ENCODE measurements around the gene AKR1C8.

GRCh38 chr10:5216801-5217200 is 31.9 kb upstream of the AKR1C8 start:
- TF ChIP-seq CTCF (IDR thresholded peaks at IDR 0.05; ENCODE audit: insufficient read depth, low read depth, low read length) (no peak), EZH2 (IDR thresholded peaks at IDR 0.05; ENCODE audit: insufficient read depth, low read length) (no peak)
